Measurements from ENCODE around the gene DCUN1D5.
A peak's percentile ranks its signal among the peaks of the same experiment; 100 is the strongest.

The DCUN1D5 gene

GRCh38 chr11:103091801-103092524 is at the start of gene DCUN1D5:
Gene DCUN1D5, minus strand, starts transcription at chr11:103092160. Its CDS starts 288 bp downstream, at chr11:103091872.
- peak; percentile 99 for DNase-seq

- no peak for DNase-seq
Measured at GRCh38 chr11:103125462-103125861, 33.5 kb upstream of the DCUN1D5 start.

- peak; percentile 17 for DNase-seq
Measured at GRCh38 chr11:103114836-103115235, 22.9 kb upstream of the DCUN1D5 start.

GRCh38 chr11:103112364-103112763 is 20.4 kb upstream of the DCUN1D5 start:
- DNase-seq = no peak

GRCh38 chr11:103111400-103111799 is 19.4 kb upstream of the DCUN1D5 start:
- DNase-seq = no peak

GRCh38 chr11:103110391-103110790 is 18.4 kb upstream of the DCUN1D5 start:
- peak; percentile 41 for DNase-seq

GRCh38 chr11:103109818-103110388 is 17.9 kb upstream of the DCUN1D5 start:
- peak; percentile 86 for DNase-seq

GRCh38 chr11:103108933-103109817 is 17.2 kb upstream of the DCUN1D5 start, which contains the start of gene DYNC2H1:
Gene DYNC2H1, plus strand, starts transcription at chr11:103109426. Its CDS starts 149 bp downstream, at chr11:103109575.
- peak; percentile 98 for DNase-seq

- DNase-seq = no peak
Measured at GRCh38 chr11:103097279-103097678, 5.3 kb upstream of the DCUN1D5 start.

- DNase-seq = peak; percentile 83
Measured at GRCh38 chr11:103091064-103091800, 728 bp downstream of the DCUN1D5 start.

- no peak for DNase-seq
Measured at GRCh38 chr11:103086461-103086860, 5.5 kb downstream of the DCUN1D5 start.

- no peak for DNase-seq
Measured at GRCh38 chr11:103085758-103086365, 6.1 kb downstream of the DCUN1D5 start.

GRCh38 chr11:103079833-103080232 is 12.1 kb downstream of the DCUN1D5 start:
- DNase-seq = no peak

GRCh38 chr11:103078710-103079109 is 13.2 kb downstream of the DCUN1D5 start:
- no peak for DNase-seq

GRCh38 chr11:103077554-103077953 is 14.4 kb downstream of the DCUN1D5 start:
- DNase-seq = no peak

GRCh38 chr11:103076361-103076760 is 15.6 kb downstream of the DCUN1D5 start:
- DNase-seq = no peak

GRCh38 chr11:103071008-103071407 is 21.0 kb downstream of the DCUN1D5 start:
- DNase-seq = no peak

- no peak for DNase-seq
Measured at GRCh38 chr11:103070142-103070541, 21.8 kb downstream of the DCUN1D5 start.

GRCh38 chr11:103069367-103069766 is 22.6 kb downstream of the DCUN1D5 start:
- no peak for DNase-seq

- no peak for DNase-seq
Measured at GRCh38 chr11:103067118-103067517, 24.8 kb downstream of the DCUN1D5 start.

- DNase-seq = no peak
Measured at GRCh38 chr11:103061656-103062055, 30.3 kb downstream of the DCUN1D5 start.

GRCh38 chr11:103055221-103055890 is 36.6 kb downstream of the DCUN1D5 start:
- DNase-seq = peak; percentile 79
